Muscle of arm (tissue), 12 donors: ENCODE measurements around the gene COX6A2. TPM values are rescaled to one million over a fixed set of nuclear protein-coding genes. Genes with fewer than 3 reads are reported as not detected.

Source experiments
- DNase-seq: peaks from one replicate; pipeline ENCODE4 v3.0.0-alpha.2; 2013
- polyA plus RNA-seq, 12 donors: library from polyadenylated mRNA; unstranded; fragments of 120-200 nt; gene quantifications; one replicate each; pipeline ENCODE4 v1.2.1, GENCODE V29; 2013; ENCODE audit not compliant: insufficient read length in 12 of 12

Gene COX6A2
- polyA plus RNA-seq, 12 donors, result 146 to 481 (median 259) TPM; not detected in 1

DNA sequence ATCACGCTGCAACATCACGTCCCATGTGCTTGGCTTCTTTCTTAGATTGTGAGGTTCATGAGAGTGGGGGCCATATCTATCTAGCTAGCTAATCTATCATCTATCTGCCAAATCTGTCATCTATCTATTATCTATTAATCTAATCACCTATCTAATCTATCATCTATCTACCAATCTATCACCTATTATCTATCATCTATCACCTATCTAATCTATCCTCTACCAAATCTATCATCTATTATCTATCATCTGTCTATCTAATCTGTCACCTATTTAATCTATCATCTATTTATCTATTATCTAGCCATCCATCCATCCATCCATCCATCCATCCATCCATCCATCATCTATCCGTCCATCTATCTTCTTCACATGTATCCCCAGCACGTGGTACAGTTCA, 14.2 kb downstream of the COX6A2 start:
- no peak for DNase-seq

DNA sequence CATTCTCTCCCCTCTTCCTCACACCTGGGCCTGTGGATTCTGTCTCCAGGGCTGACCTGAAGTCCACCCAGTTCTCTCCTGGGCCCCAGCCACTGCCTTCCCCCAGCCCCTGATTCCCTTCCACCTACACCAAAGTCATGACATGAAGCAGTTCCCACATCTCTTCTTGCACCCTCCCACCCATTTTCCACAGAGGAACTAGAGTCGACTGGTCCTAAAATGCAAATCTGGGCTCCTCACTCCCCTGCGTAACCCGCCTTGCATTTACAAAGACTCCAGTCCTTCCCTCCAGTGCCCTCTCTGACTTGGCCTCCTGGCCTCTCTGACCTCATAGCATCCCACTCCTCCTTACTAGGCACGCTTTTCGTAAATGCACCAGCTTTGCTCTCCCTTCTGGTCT, 14.8 kb downstream of the COX6A2 start:
- no peak for DNase-seq

DNA sequence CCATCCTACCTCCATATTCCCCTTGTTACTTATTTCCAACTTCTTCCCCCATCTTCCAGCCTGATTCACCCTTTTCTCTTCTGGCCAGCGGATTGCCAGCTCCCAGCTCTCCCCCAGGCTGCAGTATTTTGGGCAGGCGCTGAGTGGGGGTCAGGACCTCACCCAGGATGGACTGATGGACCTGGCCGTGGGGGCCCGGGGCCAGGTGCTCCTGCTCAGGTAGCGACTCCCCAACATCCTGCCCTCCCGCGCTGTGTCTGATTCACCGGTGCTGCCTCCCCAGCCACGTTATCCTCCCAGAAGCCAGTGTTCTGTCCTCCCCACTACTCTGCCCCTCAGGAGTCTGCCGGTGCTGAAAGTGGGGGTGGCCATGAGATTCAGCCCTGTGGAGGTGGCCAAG, 15.4 kb downstream of the COX6A2 start:
- no peak for DNase-seq

DNA sequence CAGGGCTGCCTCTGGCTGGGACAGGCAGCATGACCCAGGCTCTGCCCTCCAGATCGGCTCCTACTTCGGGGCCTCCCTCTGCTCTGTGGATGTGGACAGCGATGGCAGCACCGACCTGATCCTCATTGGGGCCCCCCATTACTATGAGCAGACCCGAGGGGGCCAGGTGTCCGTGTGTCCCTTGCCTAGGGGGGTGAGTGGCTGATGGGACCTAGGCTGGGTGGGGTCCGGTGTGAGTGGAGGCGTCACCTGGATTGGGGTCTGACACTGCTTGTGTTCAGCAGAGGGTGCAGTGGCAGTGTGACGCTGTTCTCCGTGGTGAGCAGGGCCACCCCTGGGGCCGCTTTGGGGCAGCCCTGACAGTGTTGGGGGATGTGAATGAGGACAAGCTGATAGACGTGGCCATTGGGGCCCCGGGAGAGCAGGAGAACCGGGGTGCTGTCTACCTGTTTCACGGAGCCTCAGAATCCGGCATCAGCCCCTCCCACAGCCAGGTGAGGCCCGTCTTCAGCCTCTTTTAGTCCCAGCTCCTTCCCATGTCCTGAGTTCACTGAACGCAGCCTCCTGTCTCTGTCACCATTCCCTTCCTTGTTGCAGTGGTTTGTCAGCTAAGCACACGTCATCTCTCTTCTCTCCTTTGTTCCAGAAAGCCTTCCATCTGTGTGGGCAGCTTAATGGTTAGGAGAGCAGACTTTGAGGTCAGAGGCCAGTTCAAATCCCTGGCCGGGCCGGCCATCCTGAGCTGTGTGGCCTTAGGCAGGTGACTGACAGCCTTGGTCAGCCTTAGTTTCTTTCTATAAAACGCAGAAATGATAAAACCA, 16.9 kb downstream of the COX6A2 start:
- no peak for DNase-seq

DNA sequence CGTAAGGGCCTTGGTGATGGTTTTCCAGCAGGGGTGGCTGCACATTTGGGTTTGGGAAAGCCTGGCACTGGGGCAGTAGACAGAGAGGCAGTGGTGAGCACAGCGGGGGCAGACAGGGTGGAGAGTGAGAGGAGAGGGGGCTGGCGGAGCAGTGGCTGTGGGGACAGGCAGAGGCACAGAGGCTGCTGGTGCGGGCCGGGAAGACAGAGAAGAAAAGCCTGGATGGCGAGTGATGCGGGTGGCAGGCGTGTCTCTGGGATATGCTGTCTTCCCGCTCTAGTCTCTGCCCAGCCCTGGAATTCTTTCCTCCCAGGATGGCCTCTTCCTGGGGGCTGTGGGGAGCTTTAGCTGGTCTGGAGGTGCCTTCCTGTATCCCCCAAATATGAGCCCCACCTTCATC, 18.1 kb downstream of the COX6A2 start:
- DNase-seq, result no peak

DNA sequence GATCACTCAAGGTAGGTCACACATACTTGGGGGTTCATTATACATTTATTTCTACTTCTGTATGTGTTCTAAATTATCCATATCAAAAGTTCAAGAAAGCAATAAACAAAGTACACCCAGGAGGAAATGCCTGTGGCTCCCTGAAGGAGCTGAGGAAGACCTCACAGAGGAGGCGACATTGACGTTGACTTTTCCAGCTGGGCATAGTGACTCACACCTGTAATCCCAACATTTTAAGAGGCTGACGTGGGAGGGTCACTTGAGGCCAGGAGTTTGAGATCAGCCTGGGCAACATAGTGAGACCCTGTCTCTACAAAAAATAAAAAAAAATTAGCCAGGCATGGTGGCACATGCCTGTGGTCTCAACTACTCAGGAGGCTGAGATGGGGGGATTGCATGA, 18.7 kb downstream of the COX6A2 start:
- no peak for DNase-seq

DNA sequence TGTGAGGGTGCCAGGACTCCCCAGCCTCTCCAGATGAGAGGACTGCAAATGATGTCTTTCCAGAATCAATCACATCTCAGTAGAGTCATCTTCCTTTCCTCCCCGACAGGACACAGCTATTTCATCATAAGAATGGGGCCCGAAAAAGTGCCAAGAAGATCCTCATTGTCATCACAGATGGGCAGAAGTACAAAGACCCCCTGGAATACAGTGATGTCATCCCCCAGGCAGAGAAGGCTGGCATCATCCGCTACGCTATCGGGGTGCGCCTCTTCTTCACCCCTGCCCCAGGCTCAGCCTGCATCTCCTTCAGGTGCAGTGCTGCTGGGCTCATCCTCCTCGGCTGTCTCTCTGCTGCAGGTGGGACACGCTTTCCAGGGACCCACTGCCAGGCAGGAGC, 20.8 kb downstream of the COX6A2 start:
- no peak for DNase-seq

DNA sequence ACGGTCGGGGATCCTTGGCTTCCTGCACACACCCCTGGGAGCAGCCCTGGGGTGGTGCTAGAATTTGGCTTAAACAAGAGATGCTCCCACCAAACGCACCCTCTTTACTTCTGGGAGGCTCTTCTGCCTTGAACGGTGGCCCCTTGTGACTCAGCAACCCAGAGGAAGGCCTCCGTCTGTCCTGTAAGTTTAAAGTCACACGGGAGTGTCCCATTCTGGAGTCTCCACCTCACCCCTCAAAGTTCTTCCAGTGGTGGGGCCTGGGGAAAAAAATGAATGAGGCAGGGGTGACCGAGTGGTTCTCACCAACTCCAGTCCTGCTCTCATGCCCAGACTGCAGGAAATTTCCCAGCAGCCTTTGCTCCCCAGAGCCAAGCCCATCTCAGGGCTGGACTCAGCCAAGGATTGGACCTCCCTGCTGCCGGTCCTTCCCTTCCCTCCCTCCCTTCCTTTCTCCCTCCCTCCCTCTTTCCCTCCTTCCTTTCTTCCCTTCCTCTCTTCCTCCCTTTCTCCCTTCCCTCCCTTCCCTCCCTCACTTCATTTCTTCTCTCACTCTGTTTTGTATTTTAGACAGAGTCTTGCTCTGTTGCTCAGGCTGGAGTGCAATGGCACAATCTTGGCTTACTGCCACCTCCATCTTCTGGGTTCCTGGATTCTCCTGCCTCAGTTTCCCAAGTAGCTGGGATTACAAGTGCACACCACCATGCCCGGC, 23.7 kb downstream of the COX6A2 start:
- no peak for DNase-seq

DNA sequence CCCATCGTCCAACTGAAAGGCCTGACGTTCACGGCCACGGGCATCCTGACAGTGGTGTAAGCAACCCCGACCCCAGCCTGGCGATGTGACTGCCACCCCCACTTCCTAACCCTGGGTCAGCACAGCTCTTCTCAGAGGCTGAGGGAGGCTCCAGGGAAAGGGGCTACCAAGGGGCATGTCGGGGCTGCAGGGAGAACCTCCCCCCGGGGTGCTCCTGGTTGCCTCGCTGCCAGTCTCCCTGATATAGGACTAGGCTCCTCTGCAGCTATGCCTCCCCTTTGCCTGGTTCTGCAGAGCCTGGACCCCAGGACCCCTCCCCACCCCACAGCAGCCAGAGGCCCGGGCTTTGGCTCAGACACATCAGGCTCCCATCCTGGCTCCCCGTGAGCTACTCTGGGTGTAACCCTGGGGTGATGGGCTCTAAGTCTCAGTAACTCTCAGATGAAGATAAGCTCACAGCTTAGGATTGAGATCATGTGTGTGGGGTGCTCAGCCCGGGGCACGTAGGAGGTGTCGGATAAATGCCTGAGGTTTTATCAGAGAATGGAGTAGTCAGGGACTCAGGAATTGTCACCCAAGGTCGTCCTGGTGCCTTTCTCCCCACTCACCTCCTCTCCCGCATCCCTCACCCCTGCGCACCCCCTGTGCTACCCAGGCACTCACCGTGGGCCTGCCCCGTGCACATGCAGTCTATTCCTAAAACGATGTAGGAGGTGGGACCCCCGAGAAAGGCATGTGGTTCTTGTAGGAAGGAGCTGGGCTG, 24.4 kb downstream of the COX6A2 start:
- no peak for DNase-seq

DNA sequence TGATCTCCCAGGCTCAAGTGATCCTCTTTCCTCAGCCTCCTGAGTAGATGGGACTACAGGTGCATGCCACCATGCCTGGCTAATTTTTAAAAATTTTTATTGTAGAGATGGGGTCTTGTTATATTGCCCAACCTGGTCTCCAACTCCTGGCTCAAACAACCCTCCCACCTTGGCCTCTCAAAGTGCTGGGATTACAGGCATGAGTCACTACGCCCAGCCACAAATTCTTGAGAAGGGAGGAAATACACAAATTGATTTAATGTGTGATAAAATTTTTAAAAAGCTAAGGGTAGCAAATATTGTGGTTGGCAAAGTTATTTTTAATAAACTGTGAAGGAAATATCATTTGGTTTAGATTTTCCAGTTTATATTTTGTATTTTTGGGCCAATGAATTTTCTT, 25.5 kb downstream of the COX6A2 start:
- no peak for DNase-seq

DNA sequence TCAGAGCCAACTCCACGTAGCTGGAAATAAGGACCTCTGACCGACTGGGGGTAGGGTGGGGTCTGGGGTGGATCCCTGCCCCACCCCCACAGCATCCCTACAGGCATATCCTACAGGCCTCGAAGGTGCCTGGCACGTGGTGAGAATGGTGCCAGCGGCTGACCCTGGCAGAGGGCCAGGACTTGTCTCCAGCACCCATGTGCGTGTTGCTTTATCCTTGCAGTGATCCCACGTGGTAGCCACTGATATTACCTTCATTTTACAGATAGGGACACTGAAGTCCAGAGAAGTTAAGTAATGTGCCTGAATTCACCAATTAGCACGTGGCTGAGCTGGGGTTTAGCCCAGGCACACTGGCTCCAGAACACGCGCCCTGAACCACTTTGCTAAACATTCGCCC, 26.7 kb downstream of the COX6A2 start:
- no peak for DNase-seq

DNA sequence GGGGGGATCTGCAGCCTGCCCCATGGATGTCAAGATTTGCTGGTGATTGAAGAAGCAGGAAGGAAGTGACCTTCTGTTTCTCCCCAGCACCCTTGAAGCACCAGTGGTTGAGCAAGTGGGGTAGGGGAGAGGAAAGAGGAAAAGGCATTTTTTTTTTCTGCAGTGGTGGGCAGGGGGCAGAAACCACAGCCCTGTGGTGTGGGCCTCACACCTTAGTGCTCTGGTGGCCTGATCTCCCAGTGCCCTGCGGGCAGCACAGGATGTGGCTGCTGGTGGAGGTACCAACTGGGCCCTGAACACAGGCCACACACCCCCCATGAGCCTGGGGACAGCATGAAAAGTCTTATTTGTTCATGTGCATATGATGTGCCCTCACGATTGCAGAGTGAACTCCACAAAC, 28.0 kb downstream of the COX6A2 start:
- DNase-seq, result no peak

DNA sequence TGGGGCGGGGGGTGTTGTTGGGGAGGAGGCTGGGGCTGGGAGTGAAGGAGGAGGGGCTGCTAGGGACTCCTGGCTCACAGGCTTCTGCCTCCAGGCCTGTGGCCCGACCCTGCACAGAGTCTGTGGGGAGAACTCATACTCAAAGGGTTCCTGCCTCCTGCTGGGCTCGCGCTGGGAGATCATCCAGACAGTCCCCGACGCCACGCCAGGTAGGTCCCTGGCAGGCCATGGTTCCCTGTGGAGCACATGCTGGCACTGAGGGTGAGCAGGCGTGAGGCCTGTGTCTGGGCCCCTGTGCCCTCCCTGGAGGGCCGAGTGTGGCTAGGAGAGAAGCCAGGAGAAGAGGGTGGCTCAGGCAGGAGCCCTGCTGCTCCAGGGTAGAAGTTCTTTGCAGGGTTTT, 30.5 kb downstream of the COX6A2 start:
- no peak for DNase-seq

DNA sequence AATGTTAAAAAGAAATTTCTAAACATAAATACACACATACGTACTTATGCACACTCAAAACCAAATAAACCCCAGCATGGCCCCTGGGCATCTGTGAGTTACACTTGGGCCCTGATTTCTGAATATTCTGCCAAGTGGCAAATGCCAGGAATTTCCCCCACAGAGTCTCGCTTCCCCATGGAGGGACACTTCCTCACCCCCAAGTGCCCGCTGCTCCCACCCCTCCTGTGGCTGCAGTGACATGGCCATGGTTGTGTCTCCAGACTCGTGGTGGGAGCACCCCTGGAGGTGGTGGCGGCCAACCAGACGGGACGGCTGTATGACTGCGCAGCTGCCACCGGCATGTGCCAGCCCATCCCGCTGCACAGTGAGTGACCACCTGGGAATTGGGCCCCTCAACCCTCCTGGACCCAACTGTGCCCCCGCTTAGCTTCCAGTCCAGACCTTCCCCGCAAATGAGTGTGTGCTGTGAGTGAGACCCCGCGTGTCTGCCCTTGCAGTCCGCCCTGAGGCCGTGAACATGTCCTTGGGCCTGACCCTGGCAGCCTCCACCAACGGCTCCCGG, 31.0 kb downstream of the COX6A2 start:
- no peak for DNase-seq

DNA sequence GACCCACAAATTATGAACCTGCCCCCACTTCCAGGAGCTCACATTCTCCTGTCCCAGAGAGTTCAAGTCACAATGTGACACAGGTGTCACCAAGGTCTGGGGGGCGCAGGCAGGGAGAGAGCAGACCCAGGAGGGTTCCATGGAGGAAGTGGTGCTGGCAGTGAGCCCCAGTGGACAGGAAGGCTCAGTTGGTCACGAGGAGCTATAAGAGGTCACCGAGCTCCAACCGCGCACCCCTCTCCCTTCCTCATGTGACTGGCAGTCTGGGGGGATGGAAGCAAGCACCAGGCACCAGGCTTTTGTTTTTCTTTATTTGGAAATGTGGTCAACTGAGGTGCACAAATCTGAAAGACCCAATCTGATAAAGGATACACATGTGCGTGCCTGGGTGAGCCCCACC, 32.5 kb downstream of the COX6A2 start:
- no peak for DNase-seq

DNA sequence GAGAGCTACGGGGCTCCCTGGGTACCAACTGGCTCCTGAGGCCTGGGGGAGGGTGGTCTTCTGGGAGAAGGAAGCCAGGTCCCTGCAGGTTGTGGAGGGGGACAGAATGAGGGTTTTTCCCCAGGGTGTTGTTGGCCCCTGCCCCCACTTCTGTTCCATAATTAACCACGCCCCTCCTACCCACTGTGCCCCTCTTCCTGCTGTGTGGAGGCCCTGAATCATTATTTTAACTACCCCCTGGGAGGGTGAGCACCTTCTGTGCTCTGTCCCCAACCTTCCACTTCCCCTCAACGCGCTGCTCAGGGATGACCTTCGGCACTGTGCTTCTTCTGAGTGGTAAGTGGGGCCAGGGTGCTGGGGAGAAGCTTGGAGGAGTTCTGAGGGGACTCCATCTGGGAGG, 35.1 kb downstream of the COX6A2 start, which contains the start of gene ITGAD:
Gene ITGAD (plus strand): TSS at position 280 of the 400 bp plus-strand sequence. CDS start 26 bp downstream, at position 306.
- no peak for DNase-seq

DNA sequence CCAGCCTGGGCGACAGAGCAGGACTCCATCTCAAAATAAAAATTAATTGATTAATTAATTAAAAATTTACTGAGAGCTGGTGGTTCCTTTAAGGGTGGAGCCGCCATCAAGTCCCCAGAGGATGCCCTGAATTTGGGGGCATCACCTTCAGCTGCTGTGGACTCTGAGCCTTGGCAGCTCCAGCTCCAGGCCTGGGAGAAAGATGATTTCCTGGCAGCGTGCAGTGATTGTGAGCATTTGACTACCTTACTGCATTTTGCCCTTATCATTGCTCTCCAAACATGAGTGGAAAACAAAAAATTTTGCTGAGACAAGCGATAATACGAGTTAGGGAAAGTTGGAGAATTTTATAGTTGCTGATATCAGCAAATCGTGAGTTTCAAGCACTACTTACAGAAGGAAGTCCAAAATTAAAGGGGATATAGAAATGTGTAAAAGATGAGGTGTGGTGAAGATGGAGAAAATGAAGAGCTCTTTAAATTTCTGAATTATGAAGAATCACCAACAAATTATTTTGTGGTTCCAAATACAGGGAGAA, 37.6 kb downstream of the COX6A2 start:
- DNase-seq, result no peak

DNA sequence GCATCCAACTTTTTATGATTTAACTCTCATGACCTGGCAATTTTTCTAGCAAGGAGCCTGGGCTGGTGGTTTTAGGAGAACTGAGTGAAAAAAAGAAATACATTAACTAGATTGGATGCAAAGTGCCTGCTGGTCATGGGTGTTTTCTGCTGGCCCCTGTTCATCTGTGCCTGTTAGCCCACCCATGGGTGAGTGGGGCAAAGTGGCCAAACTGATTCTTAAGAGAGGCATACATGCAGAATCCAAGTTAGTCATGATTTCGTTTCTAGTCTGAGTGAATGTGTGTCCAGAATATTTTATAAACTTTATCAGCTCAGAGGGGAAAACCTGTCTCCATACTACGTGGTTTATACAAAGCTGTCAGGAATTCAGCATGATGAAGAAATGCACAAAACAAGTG, 39.6 kb downstream of the COX6A2 start:
- DNase-seq, result no peak

DNA sequence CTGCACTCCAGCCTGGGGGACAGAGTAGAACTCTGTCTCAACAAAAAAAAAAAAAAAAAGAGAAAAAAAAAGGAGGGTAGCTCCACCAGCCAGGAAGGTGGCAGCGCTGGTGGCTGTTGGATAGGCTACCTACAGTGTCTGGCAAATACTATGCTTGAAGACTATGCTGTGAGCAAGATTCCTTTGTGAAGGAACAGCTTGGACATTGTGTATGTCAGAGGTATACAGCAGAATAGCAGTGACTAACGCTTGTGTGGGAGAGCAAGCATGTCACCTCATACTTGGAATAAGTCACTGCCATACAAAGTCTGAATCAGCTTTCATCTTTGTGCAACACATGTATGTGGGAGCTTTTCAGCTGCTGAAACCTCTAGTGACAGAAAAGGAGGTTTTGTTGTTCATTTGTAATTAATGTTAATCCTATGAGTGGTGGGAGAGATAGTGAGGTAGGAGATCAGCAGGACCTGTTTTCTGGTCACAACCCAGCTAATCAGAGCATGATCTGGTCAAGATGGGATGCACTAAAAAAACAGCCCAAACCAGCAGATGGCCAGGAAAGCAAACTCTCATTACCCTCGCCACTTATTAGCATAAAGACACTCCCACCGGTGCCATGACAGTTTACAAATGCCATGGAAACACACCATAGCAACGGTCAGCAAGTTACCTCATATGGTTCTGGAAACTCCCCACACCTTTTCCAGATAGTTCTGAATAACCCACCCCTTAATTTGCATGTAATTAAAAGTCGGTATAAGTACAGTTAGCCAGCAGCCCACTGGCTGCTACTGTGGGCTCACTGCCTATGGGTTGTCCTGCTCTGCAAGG, 41.8 kb downstream of the COX6A2 start:
- DNase-seq, result no peak

DNA sequence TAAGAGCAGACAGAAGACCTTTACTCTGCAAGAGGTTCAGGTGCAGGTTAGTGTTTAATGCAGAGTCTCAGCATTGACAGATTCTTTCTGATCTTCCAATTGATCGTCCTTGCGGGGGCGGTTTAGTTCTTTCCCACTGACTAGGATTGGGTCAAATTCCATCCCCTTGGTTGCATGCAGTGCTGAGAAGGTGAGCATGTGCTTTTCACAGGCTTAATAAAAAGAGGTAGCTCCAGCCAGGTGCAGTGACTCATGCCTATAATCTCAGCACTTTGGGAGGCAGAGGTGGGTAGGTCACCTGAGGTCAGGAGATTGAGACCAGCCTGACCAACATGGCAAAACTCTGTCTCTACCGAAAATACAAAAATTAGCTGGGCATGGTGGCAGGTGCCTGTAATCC, 42.5 kb downstream of the COX6A2 start:
- no peak for DNase-seq
